DMS 273 treated with DMSO at 0.1 percent for 48 hours (cell line): Measurements from ENCODE around the gene ADAMTS6.
"Not testable (repeated sequence)": the region's sequence is repeated elsewhere in the genome, so short reads cannot be mapped to it uniquely, and the experiment has no call there.

Source experiments
- DNase-seq: peaks from one replicate; lab custom pipeline; 2025; lab: John Stamatoyannopoulos, UW

Gene ADAMTS6

GRCh38 chr5:65474130-65474711, 7.5 kb downstream of the ADAMTS6 start:
- no peak for DNase-seq

GRCh38 chr5:65468633-65469032, 13.1 kb downstream of the ADAMTS6 start:
- DNase-seq, result no peak

DNA sequence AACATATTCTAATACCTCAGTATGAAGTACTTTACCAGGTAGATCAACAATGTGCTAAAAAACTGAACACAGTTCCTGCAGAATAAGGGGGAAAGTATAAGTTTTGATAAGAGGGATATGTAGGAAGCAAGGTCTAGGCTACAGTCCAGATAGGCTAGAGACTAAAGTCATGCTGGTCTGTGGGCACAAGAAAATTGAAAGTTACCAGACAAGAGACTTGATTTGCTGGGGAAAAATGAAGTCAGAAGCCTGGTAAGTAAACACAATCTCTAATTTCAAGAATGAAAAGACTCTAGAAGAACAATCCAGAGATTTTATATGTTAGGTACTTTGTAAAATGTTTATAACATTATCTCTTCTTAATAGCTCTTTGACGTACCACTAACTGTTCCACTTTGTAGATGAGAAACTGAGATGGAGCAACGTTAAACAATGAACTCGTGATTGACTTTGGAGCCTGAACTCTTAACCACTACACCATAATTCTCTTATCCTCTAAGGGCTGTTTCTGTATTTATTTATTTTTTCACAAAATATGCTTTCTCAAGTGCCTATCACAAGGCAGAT, 19.5 kb downstream of the ADAMTS6 start:
- no peak for DNase-seq

DNA sequence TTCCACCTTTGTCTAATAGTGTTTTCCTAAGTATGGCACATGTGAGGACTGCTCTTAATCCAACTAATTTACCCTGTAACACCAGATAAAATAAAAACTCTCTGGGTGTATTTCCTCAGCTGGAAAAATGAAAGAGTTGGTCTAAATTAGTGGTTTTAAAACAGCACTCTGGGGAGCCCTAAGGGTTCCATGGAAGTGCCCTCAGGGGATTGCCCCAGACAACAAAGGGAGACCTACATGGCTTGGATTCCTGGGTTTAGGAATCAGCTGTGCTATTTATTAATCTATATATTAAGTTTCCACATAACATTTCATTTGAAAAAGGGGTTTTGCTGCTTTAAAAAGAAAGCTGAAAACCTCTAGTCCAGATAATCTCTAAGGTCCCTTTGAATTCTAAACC, 20.2 kb downstream of the ADAMTS6 start:
- DNase-seq, result no peak

- DNase-seq, result no peak
Measured at GRCh38 chr5:65459995-65460394, 21.7 kb downstream of the ADAMTS6 start.

- no peak for DNase-seq
Measured at GRCh38 chr5:65455064-65455463, 26.7 kb downstream of the ADAMTS6 start.

DNA sequence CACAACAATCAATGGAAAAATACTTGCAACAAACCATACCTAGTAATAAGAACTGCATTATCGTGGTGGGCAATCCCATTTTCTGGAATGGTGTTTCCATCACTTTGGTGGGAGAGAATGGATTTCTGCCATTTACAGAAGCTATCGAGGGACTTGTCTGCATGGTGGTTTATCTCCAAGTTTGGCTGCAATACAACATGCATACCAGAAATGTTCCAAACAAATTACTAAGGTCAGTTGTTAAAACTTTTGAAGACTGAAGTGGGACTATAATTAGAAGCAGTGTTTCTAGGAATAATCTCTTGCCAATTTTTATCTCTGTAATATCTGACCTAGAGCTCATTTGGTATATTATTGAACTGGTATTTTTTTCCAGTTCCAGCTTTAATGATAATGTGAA, 30.3 kb downstream of the ADAMTS6 start:
- no peak for DNase-seq

- no peak for DNase-seq
Measured at GRCh38 chr5:65446682-65447081, 35.0 kb downstream of the ADAMTS6 start.

- no peak for DNase-seq
Measured at GRCh38 chr5:65441800-65442199, 39.9 kb downstream of the ADAMTS6 start.

GRCh38 chr5:65440456-65440855, 41.3 kb downstream of the ADAMTS6 start:
- no peak for DNase-seq

- DNase-seq, result no peak
Measured at GRCh38 chr5:65434122-65434521, 47.6 kb downstream of the ADAMTS6 start.

GRCh38 chr5:65426656-65427055, 55.1 kb downstream of the ADAMTS6 start:
- DNase-seq, result no peak

DNA sequence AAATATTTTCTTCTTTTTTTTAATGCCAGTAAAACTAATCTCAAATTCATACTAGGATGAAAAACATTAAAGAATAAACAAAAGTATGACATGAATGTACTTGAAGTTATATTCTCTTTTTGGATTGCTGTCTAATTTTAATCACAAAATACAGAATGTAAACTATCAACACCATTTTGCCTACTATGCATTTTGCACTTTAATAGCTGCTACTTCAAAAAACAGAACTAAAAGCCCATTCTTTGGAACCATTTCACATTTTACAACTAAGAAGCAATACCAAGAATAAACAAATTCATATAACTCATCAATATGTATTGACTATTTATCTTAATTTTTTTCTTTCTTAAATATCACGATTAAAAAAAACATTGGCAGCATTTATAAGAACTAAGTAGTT, 58.1 kb downstream of the ADAMTS6 start:
- DNase-seq, result no peak

- DNase-seq, result no peak
Measured at GRCh38 chr5:65418661-65419060, 63.1 kb downstream of the ADAMTS6 start.

DNA sequence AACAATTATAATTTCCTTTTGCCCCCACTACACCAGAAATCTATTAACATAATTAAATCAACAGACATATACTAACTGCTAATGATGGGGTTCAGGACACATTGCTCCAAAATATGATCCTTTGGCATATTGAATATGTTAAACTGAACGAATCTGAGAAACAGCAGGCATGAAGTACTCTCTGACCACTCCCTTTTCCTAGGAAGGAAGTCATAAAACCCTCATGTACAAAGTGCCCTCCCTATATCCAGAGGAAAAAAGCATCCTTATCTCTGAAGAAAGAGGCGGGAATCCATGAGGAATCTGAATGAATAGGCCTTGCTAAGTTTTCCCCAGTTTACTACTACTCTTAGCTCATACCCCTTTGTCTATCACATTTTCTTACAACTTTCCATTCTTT, 67.9 kb downstream of the ADAMTS6 start:
- no peak for DNase-seq

DNA sequence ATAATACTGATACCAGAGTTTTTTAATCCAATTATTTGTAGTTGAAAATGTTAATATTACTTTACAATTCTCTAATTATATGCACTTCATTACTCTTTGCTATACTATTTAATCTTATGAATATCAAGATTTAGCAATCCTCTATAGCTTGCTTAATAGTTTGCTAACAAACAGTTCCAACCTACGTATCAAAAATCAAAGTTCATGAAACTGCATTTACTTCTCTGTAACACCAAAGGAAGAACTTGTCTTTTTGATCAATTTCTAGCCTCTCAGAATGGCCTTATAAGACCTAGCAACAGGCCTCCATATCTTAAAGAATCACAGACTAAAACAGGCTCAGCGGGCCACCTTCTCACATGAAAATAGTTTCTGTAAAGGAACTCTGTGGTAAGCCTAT, 68.9 kb downstream of the ADAMTS6 start:
- no peak for DNase-seq

DNA sequence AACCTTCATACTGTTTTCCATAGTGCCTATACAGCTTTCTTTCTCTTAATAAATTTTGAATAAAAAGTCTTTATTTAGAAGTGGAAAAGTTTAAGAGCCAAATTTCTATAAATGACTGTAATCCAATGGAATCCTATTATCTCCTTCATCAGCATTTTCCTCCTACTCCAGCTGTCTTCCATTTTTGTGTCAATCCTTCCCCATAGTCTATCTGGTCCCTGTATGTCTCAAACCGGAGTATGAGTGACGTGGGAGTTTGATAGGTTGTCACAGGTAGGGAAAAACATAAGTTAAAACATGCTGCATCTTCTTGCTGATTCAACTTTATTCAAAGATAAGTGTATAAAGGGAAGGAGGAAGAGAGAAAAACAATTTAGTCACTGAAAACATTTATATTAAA, 70.4 kb downstream of the ADAMTS6 start:
- DNase-seq, result no peak

DNA sequence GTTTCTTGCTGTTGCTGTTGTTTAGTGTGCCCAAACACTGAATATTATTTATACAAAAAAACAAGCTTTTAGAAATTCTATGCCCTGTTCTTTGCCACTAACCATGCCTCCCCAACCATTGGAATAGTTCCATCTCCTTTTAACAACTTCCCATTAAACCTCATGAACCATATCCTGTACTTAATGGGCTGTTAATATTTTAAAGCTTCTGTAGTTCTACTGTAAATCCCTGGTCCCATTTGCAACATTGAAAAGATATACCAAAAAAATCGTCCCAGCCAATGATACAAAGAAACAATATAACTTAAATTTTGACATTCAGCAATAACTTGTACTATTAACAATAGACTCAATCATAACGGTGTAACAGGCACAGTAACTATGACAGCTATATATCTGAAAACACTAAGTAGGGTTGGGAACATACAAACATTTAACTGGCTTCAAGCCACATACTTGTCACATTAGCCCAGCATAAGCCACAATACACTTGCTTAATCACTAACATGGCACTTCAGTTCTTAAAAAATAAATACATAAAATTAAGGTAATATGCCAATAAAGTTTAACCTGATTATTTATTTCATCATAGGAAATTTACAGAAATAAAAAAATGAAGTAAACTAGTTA, 86.1 kb downstream of the ADAMTS6 start:
- no peak for DNase-seq

- no peak for DNase-seq
Measured at GRCh38 chr5:65394087-65394486, 87.6 kb downstream of the ADAMTS6 start.

DNA sequence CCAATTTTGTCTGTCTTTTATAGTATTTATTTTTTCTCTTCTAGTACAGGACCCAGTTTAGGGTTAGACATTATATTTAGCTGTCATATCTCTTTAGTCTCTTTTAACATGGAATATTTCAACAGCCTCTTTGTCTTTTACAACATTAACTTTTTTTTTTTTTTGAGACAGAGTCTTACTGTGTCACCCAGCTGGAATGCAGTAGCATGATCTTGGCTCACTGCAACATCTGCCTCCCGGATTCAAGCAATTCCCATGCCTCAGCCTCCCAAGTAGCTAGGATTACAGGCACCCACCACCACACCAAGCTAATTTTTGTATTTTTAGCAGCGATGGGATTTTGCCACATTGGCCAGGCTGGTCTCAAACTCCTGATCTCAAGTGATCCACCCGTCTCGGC, 90.1 kb downstream of the ADAMTS6 start:
- DNase-seq, result no peak

DNA sequence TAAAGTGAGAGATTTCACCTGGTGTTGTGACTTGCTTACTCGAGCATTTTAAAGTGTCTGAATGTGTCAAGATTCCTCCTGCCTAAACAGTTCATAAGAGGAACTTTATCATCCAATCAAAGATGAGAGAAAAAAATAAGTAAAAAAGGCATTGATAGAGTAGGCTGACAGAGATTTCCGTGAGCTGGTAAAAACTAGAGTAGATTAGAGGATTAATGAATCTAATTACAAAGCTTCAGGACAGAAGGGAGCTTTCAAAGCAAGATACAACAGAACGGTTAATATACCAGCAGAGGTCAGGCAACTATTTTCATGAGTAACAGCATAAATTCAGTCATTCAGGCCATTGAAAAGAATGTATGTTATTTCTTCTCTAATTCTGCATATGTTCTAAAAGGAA, 91.5 kb downstream of the ADAMTS6 start:
- no peak for DNase-seq

- no peak for DNase-seq
Measured at GRCh38 chr5:65383859-65384258, 97.9 kb downstream of the ADAMTS6 start.

GRCh38 chr5:65382582-65382981, 99.1 kb downstream of the ADAMTS6 start:
- no peak for DNase-seq

GRCh38 chr5:65370505-65370904, 111.2 kb downstream of the ADAMTS6 start:
- DNase-seq, result not testable (repeated sequence)
